ENCODE data around the gene NAXE. TPM values are rescaled to one million over a fixed set of nuclear protein-coding genes. Genes with fewer than 3 reads are reported as not detected.
A peak's percentile ranks its signal among the peaks of the same experiment; 100 is the strongest.

NAXE gene
- total and polyA plus RNA-seq, 2 of the 13 experiments (the other 11 are each of a cell fraction or from before 2014, with no cell fraction given): 39.4 to 59.4 TPM

GRCh38 chr1:156591432-156592157 lies at the start of gene NAXE (continued):
- TF ChIP-seq ZNF788 (CRISPR knock-in tag; IDR thresholded peaks at IDR 0.05; ENCODE audit: borderline replicate concordance) (0 out of 2 replicates have a peak, but pooled peaks have one; percentile 9), NR3C1 (CRISPR knock-in tag; IDR thresholded peaks at IDR 0.05) (no peak), MYC (CRISPR knock-in tag; IDR thresholded peaks at IDR 0.05; ENCODE audit: borderline replicate concordance) (peak; percentile 85), ATF4 (CRISPR knock-in tag; IDR thresholded peaks at IDR 0.05) (no peak), PLRG1 (conservative IDR thresholded peaks at IDR 0.05) (no peak), PAX8 (CRISPR knock-in tag; IDR thresholded peaks at IDR 0.05; ENCODE audit: borderline replicate concordance) (no peak), SP1 (IDR thresholded peaks at IDR 0.05) (no peak), SP1 (CRISPR knock-in tag; IDR thresholded peaks at IDR 0.05) (0 out of 2 replicates have a peak, but pooled peaks have one; percentile 9), HNF4G (IDR thresholded peaks at IDR 0.05; ENCODE audit: borderline replicate concordance, low read depth, low read length) (no peak), HNF4G (CRISPR knock-in tag; IDR thresholded peaks at IDR 0.05; ENCODE audit: borderline replicate concordance, low read depth) (no peak), NFIB (CRISPR knock-in tag; IDR thresholded peaks at IDR 0.05; ENCODE audit: borderline replicate concordance) (no peak), ZFP36L2 (CRISPR knock-in tag; IDR thresholded peaks at IDR 0.05) (no peak), SP5 (CRISPR knock-in tag; IDR thresholded peaks at IDR 0.05; ENCODE audit: borderline replicate concordance, low read depth) (no peak), ZNF749 (CRISPR knock-in tag; IDR thresholded peaks at IDR 0.05; ENCODE audit: borderline replicate concordance) (peak; percentile 64), ARHGAP35 (CRISPR knock-in tag; IDR thresholded peaks at IDR 0.05; ENCODE audit: borderline replicate concordance) (no peak), PRMT3 (CRISPR knock-in tag; IDR thresholded peaks at IDR 0.05; ENCODE audit: borderline replicate concordance, low read depth) (0 out of 2 replicates have a peak, but pooled peaks have one; percentile 71), ZNF20 (CRISPR knock-in tag; IDR thresholded peaks at IDR 0.05) (no peak), TEF (CRISPR knock-in tag; IDR thresholded peaks at IDR 0.05) (no peak), EHMT2 (IDR thresholded peaks at IDR 0.05; ENCODE audit: borderline replicate concordance, low read depth, low read length) (no peak), ZNF720 (CRISPR knock-in tag; IDR thresholded peaks at IDR 0.05) (no peak), ZNF543 (CRISPR knock-in tag; IDR thresholded peaks at IDR 0.05) (no peak), CBX1 (IDR thresholded peaks at IDR 0.05; ENCODE audit: low read depth) (no peak)
- TF ChIP-seq, protein P1, sequence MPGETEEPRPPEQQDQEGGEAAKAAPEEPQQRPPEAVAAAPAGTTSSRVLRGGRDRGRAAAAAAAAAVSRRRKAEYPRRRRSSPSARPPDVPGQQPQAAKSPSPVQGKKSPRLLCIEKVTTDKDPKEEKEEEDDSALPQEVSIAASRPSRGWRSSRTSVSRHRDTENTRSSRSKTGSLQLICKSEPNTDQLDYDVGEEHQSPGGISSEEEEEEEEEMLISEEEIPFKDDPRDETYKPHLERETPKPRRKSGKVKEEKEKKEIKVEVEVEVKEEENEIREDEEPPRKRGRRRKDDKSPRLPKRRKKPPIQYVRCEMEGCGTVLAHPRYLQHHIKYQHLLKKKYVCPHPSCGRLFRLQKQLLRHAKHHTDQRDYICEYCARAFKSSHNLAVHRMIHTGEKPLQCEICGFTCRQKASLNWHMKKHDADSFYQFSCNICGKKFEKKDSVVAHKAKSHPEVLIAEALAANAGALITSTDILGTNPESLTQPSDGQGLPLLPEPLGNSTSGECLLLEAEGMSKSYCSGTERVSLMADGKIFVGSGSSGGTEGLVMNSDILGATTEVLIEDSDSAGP (CRISPR knock-in tag; IDR thresholded peaks at IDR 0.05; ENCODE audit: borderline replicate concordance): peak; percentile 58; the same call in 1 of the 2 replicates
- TF ChIP-seq, protein P2, sequence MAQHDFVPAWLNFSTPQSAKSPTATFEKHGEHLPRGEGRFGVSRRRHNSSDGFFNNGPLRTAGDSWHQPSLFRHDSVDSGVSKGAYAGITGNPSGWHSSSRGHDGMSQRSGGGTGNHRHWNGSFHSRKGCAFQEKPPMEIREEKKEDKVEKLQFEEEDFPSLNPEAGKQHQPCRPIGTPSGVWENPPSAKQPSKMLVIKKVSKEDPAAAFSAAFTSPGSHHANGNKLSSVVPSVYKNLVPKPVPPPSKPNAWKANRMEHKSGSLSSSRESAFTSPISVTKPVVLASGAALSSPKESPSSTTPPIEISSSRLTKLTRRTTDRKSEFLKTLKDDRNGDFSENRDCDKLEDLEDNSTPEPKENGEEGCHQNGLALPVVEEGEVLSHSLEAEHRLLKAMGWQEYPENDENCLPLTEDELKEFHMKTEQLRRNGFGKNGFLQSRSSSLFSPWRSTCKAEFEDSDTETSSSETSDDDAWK (CRISPR knock-in tag; IDR thresholded peaks at IDR 0.05): no peak
- TF ChIP-seq, protein P3, sequence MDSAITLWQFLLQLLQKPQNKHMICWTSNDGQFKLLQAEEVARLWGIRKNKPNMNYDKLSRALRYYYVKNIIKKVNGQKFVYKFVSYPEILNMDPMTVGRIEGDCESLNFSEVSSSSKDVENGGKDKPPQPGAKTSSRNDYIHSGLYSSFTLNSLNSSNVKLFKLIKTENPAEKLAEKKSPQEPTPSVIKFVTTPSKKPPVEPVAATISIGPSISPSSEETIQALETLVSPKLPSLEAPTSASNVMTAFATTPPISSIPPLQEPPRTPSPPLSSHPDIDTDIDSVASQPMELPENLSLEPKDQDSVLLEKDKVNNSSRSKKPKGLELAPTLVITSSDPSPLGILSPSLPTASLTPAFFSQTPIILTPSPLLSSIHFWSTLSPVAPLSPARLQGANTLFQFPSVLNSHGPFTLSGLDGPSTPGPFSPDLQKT (CRISPR knock-in tag; IDR thresholded peaks at IDR 0.05; ENCODE audit: borderline replicate concordance): no peak

Data from HepG2 (cell line).